Suprapubic skin (tissue), 4 donors: ENCODE results near the gene TCEA2.

Source experiments
- POLR2A ChIP-seq, 2 donors: fragments of 450-650 bp; IDR thresholded peaks; one replicate each; pipeline ENCODE4 v1.6.1; 2017; ENCODE audit warnings: antibody characterized with exemption in 2 of 2, mild to moderate bottlenecking in 2 of 2, moderate library complexity in 2 of 2
- POLR2AphosphoS5 ChIP-seq, 3 donors: sonication (generic); formaldehyde crosslinking; IDR thresholded peaks; one replicate each; pipeline ENCODE4 v1.6.1; 2017; ENCODE audit warnings: antibody characterized with exemption in 3 of 3
- TF ChIP-seq, protein P1 (sequence below), 2 donors: fragments of 200-600 bp in 1 of 2; fragments of 450-650 bp in 1 of 2; sonication (generic) in 1 of 2; IDR thresholded peaks; one replicate each; pipeline ENCODE4 v1.5.1; 2016 to 2019; ENCODE audit warnings: antibody characterized with exemption in 2 of 2, mild to moderate bottlenecking in 1 of 2, moderate library complexity in 1 of 2

- TF ChIP-seq, protein P1, sequence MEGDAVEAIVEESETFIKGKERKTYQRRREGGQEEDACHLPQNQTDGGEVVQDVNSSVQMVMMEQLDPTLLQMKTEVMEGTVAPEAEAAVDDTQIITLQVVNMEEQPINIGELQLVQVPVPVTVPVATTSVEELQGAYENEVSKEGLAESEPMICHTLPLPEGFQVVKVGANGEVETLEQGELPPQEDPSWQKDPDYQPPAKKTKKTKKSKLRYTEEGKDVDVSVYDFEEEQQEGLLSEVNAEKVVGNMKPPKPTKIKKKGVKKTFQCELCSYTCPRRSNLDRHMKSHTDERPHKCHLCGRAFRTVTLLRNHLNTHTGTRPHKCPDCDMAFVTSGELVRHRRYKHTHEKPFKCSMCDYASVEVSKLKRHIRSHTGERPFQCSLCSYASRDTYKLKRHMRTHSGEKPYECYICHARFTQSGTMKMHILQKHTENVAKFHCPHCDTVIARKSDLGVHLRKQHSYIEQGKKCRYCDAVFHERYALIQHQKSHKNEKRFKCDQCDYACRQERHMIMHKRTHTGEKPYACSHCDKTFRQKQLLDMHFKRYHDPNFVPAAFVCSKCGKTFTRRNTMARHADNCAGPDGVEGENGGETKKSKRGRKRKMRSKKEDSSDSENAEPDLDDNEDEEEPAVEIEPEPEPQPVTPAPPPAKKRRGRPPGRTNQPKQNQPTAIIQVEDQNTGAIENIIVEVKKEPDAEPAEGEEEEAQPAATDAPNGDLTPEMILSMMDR (IDR thresholded peaks at IDR 0.05) = no peak
- TF ChIP-seq POLR2A (IDR thresholded peaks at IDR 0.05) = no peak
- no peak for TF ChIP-seq POLR2AphosphoS5 (IDR thresholded peaks at IDR 0.05)
Observed at GRCh38 chr20:64044484-64045247, 18.3 kb upstream of the TCEA2 start.
